Measurements from ENCODE around the gene KCNJ5. TPM values are rescaled to one million over a fixed set of nuclear protein-coding genes. Genes with fewer than 3 reads are reported as not detected.

Gene KCNJ5
- total RNA-seq, 2 donors from 2014 or later: 0.05 TPM; not detected in 1

DNA sequence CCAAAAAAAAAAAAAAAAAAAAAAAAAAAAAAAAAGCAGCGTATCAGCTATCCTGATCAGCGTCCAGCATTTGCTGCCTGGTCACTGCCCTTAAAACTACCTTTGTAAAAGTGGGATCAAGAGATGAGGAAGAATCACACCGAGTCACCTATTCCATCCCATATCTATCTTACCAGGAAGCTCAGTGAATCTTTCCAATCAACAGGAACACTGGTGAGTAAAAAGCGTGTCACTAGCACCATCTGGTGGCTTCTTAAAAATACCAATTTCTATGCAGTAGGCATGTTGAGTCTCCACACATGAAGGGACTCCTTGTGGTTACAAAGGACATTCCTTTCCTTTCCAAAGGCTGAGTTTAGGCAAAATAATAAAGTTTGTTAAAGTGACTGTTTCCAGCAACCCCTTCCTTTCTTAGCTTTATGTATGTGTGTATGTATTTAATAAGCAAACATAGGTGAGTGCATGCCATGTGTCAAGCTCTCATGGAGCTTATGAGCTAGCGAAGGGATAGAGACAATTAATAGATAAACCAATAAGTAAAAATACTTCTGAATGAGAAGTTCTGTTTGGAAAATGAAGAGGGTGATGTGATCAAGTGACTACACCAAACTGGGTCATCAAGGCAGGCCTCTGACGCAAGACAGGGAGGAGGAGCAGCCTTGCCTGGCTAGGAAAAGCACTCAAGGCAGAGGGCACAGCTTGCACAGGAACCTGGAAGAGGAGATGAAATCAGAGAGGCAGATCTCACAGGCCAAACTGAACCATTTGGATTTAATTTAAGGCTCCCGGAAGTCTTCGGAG is 65.4 kb downstream of the KCNJ5 start:
- Mint-ChIP-seq H3K36me3 (ENCODE audit: insufficient read depth in 2 of 2) (no peaks in the 10 kb centered on the region), H3K4me3 (no peak overlapping the region)
- DNase-seq: peak; percentile 15

GRCh38 chr11:128957202-128957482 is 66.0 kb downstream of the KCNJ5 start:
- ATAC-seq (replicated peaks in 1 of 2) (no peak), DNase-seq (no peak)
- H3K27ac Mint-ChIP-seq: no peak overlapping the region
- H3K4me1 Mint-ChIP-seq (ENCODE audit: low read depth): no peaks in the 10 kb centered on the region
- H3K4me3 Mint-ChIP-seq: no peak overlapping the region
- H3K9me3 Mint-ChIP-seq: no peaks in the 10 kb centered on the region
- H3K27me3 Mint-ChIP-seq (ENCODE audit: low read depth): peaks cover 16% of the 10 kb centered on the region
- H3K36me3 Mint-ChIP-seq (ENCODE audit: insufficient read depth in 2 of 2): no peaks in the 10 kb centered on the region

More for the DNA sequence above, 65.4 kb downstream of the KCNJ5 start:
- no peaks in the 10 kb centered on the region for H3K9me3 Mint-ChIP-seq
- H3K4me1 Mint-ChIP-seq (ENCODE audit: low read depth): no peaks in the 10 kb centered on the region
- H3K27me3 Mint-ChIP-seq (ENCODE audit: low read depth): peaks cover 16% of the 10 kb centered on the region
- H3K27ac Mint-ChIP-seq: no peak overlapping the region
- ATAC-seq (replicated peaks in 1 of 2): peak; percentile 56 to 66

DNA sequence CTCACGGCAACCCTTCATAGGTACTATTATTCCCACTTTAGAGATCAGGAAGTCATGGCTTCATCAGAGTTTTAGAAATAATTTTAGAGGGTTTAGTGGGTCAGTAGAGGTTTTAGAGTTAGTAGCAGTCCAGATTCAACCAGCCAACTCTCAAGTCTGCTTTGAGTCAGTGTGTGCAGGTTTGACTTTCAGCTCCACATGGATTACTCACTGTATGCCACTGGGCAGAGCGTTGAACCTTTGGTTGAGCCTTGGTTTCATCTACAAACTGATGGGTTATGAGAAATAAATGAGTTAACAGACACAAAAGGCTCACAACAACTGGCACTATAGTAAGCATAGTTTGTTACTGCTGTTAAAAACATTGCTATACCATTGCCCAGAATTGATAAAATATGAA is 70.5 kb downstream of the KCNJ5 start:
- Mint-ChIP-seq H3K9me3 (no peaks in the 10 kb centered on the region), H3K4me3 (no peak overlapping the region), H3K4me1 (ENCODE audit: low read depth) (peaks cover 30% of the 10 kb centered on the region), H3K36me3 (ENCODE audit: insufficient read depth in 2 of 2) (no peaks in the 10 kb centered on the region), H3K27me3 (ENCODE audit: low read depth) (peaks cover 4% of the 10 kb centered on the region), H3K27ac (no peak overlapping the region)
- DNase-seq: no peak
- ATAC-seq (replicated peaks in 1 of 2): peak; percentile 33 to 37

GRCh38 chr11:128962896-128963295 is 71.7 kb downstream of the KCNJ5 start:
- H3K4me1 Mint-ChIP-seq (ENCODE audit: low read depth): peaks cover 30% of the 10 kb centered on the region
- H3K27ac Mint-ChIP-seq: no peak overlapping the region
- no peaks in the 10 kb centered on the region for H3K36me3 Mint-ChIP-seq (ENCODE audit: insufficient read depth in 2 of 2)
- DNase-seq: no peak
- no peaks in the 10 kb centered on the region for H3K9me3 Mint-ChIP-seq
- no peaks in the 10 kb centered on the region for H3K27me3 Mint-ChIP-seq (ENCODE audit: low read depth)
- H3K4me3 Mint-ChIP-seq: peak overlapping the region in 1 of 2 donors; percentile 65
- ATAC-seq (replicated peaks in 1 of 2): no peak

- Mint-ChIP-seq H3K9me3 (no peaks in the 10 kb centered on the region), H3K4me1 (ENCODE audit: low read depth) (peaks cover 30% of the 10 kb centered on the region), H3K27me3 (ENCODE audit: low read depth) (no peaks in the 10 kb centered on the region), H3K4me3 (peak overlapping the region; percentile 22 to 64), H3K36me3 (ENCODE audit: insufficient read depth in 2 of 2) (no peaks in the 10 kb centered on the region), H3K27ac (peak overlapping the region; percentile 24)
- DNase-seq: no peak
- ATAC-seq (replicated peaks in 1 of 2): peak; percentile 81
Measured at GRCh38 chr11:128963744-128964325, 72.7 kb downstream of the KCNJ5 start.

DNA sequence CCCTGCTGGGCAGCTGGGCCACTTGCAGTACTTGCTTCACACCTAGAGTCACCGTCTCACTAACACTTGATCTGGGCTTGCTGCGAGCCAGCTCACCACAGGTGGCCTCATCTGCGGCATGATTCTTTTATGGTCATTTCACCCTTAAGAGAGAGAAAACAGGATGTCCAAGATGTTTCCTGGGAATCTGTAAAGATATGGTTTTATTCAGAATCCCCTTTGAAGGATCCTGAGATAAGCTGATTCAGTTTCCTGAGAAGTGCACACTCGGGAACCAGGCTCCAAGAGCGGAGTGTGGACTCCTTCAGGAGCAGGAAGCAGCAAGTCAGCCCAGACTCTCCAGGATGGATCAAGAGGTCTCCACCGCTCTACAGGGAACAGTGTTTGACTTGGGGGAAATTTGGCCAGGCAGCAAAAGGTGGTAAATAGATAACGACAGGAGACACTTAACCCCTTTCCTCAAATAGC is 73.3 kb downstream of the KCNJ5 start:
- Mint-ChIP-seq H3K27me3 (ENCODE audit: low read depth) (no peaks in the 10 kb centered on the region), H3K4me3 (peak overlapping the region; percentile 46 to 64), H3K9me3 (no peaks in the 10 kb centered on the region), H3K4me1 (ENCODE audit: low read depth) (peaks cover 30% of the 10 kb centered on the region), H3K36me3 (ENCODE audit: insufficient read depth in 2 of 2) (no peaks in the 10 kb centered on the region), H3K27ac (peak overlapping the region; percentile 24)
- DNase-seq (no peak), ATAC-seq (replicated peaks in 1 of 2) (no peak)

DNA sequence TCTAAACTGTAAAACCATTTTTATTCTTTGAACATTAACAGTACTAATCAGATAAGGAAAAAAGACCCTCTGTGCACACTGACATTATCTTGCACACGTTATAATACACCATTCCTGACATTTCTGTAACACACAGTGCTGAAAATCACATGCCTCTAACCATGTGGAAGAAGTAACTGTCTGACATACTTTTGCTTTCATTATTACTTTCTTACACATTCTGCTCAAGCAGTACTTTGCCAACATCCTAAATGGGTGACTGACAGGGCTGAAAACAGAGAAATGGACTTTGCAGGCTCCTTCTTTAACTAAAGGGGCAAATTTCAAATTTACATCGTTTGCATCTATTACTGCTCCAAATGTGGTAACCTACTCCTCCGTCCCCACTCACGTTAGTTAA is 74.3 kb downstream of the KCNJ5 start:
- H3K36me3 Mint-ChIP-seq (ENCODE audit: insufficient read depth in 2 of 2): peaks cover 0 to 2% of the 10 kb centered on the region in 2 donors
- ATAC-seq (replicated peaks in 1 of 2) (peak; percentile 74 to 80), DNase-seq (no peak)
- H3K27me3 Mint-ChIP-seq (ENCODE audit: low read depth): no peaks in the 10 kb centered on the region
- peaks cover 38% of the 10 kb centered on the region for H3K4me1 Mint-ChIP-seq (ENCODE audit: low read depth)
- peak overlapping the region in 1 of 2 donors; percentile 38 for H3K4me3 Mint-ChIP-seq
- H3K27ac Mint-ChIP-seq: peak overlapping the region; percentile 25
- no peaks in the 10 kb centered on the region for H3K9me3 Mint-ChIP-seq

GRCh38 chr11:128967578-128967977 is 76.4 kb downstream of the KCNJ5 start:
- no peaks in the 10 kb centered on the region for H3K27me3 Mint-ChIP-seq (ENCODE audit: low read depth)
- no peak overlapping the region for H3K27ac Mint-ChIP-seq
- peaks cover 0 to 4% of the 10 kb centered on the region in 2 donors for H3K36me3 Mint-ChIP-seq (ENCODE audit: insufficient read depth in 2 of 2)
- H3K4me3 Mint-ChIP-seq: no peak overlapping the region
- DNase-seq (no peak), ATAC-seq (replicated peaks in 1 of 2) (no peak)
- H3K4me1 Mint-ChIP-seq (ENCODE audit: low read depth): peaks cover 41% of the 10 kb centered on the region
- H3K9me3 Mint-ChIP-seq: no peaks in the 10 kb centered on the region

GRCh38 chr11:128968916-128969315 is 77.8 kb downstream of the KCNJ5 start:
- Mint-ChIP-seq H3K9me3 (no peaks in the 10 kb centered on the region), H3K36me3 (ENCODE audit: insufficient read depth in 2 of 2) (peaks cover 0 to 4% of the 10 kb centered on the region in 2 donors), H3K27ac (no peak overlapping the region), H3K4me3 (no peak overlapping the region), H3K27me3 (ENCODE audit: low read depth) (no peaks in the 10 kb centered on the region), H3K4me1 (ENCODE audit: low read depth) (peaks cover 31% of the 10 kb centered on the region)
- ATAC-seq (replicated peaks in 1 of 2) (no peak), DNase-seq (no peak)

Other genes with a start within 250 kb of the KCNJ5 start
- gene FLI1, start 197.3 kb upstream of the KCNJ5 start, total RNA-seq: 10 to 100 TPM; 48.6 to 58.5 TPM
- not detected for gene KCNJ1, start 24.1 kb upstream of the KCNJ5 start, total RNA-seq
- under 1 TPM in 1 of 2 donors, not detected in 1; 0.14 TPM for gene TP53AIP1, start 51.5 kb downstream of the KCNJ5 start, total RNA-seq

All from activated T-cell treated with anti-CD3 and anti-CD28 coated beads, Interleukin-2, amount 50 U/mL, for 72 hours (primary cell).